ENCODE data around the gene SAMD14. TPM values are rescaled to one million over a fixed set of nuclear protein-coding genes. Genes with fewer than 3 reads are reported as not detected.

SAMD14 gene
- total and polyA plus RNA-seq, 3 donors from 2014 or later, result 3.2 to 5.2 (median 3.3) TPM

GRCh38 chr17:50172130-50172529 lies 42.2 kb upstream of the SAMD14 start:
- H3K27me3 ChIP-seq, result no peaks in the 10 kb centered on the region
- H3K9me3 ChIP-seq, result no peaks in the 10 kb centered on the region
- TF ChIP-seq, protein P1, sequence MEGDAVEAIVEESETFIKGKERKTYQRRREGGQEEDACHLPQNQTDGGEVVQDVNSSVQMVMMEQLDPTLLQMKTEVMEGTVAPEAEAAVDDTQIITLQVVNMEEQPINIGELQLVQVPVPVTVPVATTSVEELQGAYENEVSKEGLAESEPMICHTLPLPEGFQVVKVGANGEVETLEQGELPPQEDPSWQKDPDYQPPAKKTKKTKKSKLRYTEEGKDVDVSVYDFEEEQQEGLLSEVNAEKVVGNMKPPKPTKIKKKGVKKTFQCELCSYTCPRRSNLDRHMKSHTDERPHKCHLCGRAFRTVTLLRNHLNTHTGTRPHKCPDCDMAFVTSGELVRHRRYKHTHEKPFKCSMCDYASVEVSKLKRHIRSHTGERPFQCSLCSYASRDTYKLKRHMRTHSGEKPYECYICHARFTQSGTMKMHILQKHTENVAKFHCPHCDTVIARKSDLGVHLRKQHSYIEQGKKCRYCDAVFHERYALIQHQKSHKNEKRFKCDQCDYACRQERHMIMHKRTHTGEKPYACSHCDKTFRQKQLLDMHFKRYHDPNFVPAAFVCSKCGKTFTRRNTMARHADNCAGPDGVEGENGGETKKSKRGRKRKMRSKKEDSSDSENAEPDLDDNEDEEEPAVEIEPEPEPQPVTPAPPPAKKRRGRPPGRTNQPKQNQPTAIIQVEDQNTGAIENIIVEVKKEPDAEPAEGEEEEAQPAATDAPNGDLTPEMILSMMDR (IDR thresholded peaks at IDR 0.05), result no peak
- TF ChIP-seq POLR2A (IDR thresholded peaks at IDR 0.05), result no peak
- intact Hi-C loops (cut with DNase I; ENCODE audit: low total_unique reads), result no loop called here
- H3K27ac ChIP-seq, result no peak overlapping the region
- WGBS, 2 donors, result 89 to 95% methylated on average over 9 to 11 of the region's 11 CpGs
- DNase-seq, result no peak
- peaks cover 27% of the 10 kb centered on the region for H3K4me1 ChIP-seq
- no peak overlapping the region for H3K4me3 ChIP-seq
- H3K36me3 ChIP-seq (ENCODE audit: low read depth, missing control alignments), result no peaks in the 10 kb centered on the region

DNA sequence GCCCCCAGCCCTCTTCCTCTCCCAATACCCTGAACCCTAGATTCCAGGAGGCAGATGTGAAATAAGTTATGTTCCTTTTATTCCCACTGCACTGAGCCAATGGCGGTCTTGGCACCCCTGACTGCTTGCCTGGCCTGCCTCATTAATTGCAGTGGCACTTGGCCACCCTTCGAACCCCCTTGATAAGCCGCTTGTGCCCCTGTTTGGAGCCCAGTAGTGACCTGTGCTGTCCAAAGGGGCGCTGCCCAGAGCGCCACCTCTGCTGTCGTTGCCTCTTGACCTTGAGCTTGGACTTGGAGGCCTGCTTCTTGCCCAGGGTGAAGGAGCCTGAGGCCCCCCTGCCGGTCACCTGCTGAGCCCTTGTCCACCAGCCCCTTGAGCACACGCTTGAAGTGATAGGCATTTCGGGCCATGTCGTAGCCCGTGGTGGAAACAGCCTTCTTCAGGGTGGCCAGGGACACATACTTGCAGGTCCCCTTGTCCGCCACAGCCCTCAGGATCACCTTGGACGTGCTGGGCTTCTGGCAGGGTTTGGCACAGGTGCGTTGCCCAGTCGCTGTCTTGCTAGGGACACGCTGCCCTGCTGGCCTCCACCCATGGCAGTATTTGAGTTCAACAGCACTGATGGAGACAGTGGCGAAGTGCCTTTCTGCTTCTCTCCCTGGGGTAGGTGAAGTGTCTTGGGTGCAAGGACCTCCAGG lies 41.6 kb upstream of the SAMD14 start:
- H3K27ac ChIP-seq, result no peak overlapping the region
- intact Hi-C loops (cut with DNase I; ENCODE audit: low total_unique reads), result no loop called here
- WGBS, 2 donors, result 87 to 89% methylated on average over 10 to 17 of the region's 17 CpGs
- TF ChIP-seq, protein P1 (IDR thresholded peaks at IDR 0.05), result no peak
- no peak for TF ChIP-seq POLR2A (IDR thresholded peaks at IDR 0.05)
- H3K4me1 ChIP-seq, result peaks cover 21% of the 10 kb centered on the region
- no peaks in the 10 kb centered on the region for H3K27me3 ChIP-seq
- no peaks in the 10 kb centered on the region for H3K36me3 ChIP-seq (ENCODE audit: low read depth, missing control alignments)
- DNase-seq, result no peak
- no peaks in the 10 kb centered on the region for H3K9me3 ChIP-seq
- no peak overlapping the region for H3K4me3 ChIP-seq

DNA sequence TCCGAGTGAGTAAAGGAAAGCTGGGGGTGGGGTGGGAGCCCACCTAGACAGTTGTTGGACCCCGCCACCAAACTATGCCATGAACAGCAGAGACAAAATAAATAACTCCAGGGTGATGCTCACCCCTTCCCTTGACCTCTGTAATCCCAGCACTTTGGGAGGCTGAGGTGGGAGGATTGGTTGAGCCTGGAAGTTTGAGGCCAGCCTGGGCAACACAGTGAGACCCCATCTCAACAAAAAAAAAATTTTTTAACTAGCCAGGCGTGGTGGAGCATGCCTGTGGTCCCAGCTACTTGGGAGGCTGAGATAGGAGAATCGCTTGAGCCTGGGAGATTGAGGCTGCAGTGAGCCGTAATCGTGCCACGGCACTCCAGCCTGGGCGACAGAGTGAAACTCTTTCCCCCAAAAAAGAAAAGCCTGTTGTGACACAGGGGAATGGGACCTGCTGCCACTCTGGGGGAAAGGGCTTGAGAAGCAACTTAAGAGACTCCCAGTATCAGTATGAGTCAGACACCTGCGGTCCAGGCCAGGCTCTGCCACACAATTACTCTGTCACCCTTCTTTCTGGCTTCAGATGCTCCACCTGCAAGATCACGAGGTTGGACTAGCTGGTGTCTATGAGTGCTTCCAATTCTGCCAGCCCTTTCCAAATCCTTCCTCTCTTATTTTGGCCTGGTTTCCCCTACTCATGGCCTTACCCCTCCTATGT lies 40.9 kb upstream of the SAMD14 start:
- intact Hi-C loops (cut with DNase I; ENCODE audit: low total_unique reads), result no loop called here
- H3K27ac ChIP-seq, result no peak overlapping the region
- no peaks in the 10 kb centered on the region for H3K27me3 ChIP-seq
- TF ChIP-seq POLR2A (IDR thresholded peaks at IDR 0.05), result no peak
- TF ChIP-seq, protein P1 (IDR thresholded peaks at IDR 0.05), result no peak
- DNase-seq, result no peak
- H3K4me3 ChIP-seq, result no peak overlapping the region
- H3K36me3 ChIP-seq (ENCODE audit: low read depth, missing control alignments), result no peaks in the 10 kb centered on the region
- WGBS, 2 donors, result 91 to 95% methylated on average over 9 to 10 of the region's 10 CpGs
- no peaks in the 10 kb centered on the region for H3K9me3 ChIP-seq
- H3K4me1 ChIP-seq, result peaks cover 19% of the 10 kb centered on the region

DNA sequence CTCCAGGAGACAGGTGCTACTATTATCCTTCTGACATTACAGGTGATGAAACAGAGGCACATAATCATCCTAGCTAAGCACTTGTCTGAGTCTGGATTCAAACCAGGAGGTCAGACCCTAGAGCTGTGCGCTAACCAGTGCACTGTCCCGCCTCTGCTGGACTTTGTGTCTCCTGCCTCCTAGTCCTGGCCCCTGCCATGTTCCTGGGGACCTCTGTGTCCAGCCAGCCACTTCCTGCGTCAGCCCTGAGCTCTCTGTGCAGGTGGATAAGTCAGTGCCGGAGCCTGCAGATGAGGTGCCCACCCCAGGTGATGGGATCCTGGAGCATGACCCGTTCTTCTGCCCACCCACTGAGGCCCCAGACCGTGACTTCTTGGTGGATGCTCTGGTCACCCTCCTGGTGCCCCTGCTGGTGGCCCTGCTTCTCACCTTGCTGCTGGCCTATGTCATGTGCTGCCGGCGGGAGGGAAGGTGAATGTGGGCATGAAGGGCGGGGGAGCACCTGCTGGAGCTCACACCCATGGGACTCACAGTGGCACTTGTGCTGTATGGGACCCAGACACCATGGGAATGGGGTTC lies 40.0 kb upstream of the SAMD14 start:
- intact Hi-C loops (cut with DNase I; ENCODE audit: low total_unique reads), result no loop called here

More for the DNA sequence above, 40.0 kb upstream of the SAMD14 start:
- TF ChIP-seq POLR2A (IDR thresholded peaks at IDR 0.05), result no peak
- TF ChIP-seq, protein P1 (IDR thresholded peaks at IDR 0.05), result no peak
- Histone ChIP-seq H3K9me3 (no peaks in the 10 kb centered on the region), H3K4me3 (no peak overlapping the region), H3K27ac (no peak overlapping the region), H3K4me1 (peaks cover 17% of the 10 kb centered on the region), H3K36me3 (ENCODE audit: low read depth, missing control alignments) (no peaks in the 10 kb centered on the region), H3K27me3 (no peaks in the 10 kb centered on the region)
- no peak for DNase-seq
- 87 to 93% methylated on average over 6 to 9 of the region's 9 CpGs for WGBS, 2 donors
